VCaP (cell line): Measurements from ENCODE around the gene ANKDD1A.

Experiments used
- H3K27ac ChIP-seq: fragments of 450-650 bp; 2 replicates; pipeline ENCODE4 v1.5.1; 2017
- CTCF ChIP-seq: fragments of 450-650 bp; conservative IDR thresholded peaks from 2 replicates; pipeline ENCODE4 v1.5.1; 2017; ENCODE audit warnings: mild to moderate bottlenecking, moderate library complexity

ANKDD1A gene

GRCh38 chr15:64888336-64888735 lies 23.4 kb upstream of the ANKDD1A start:
- TF ChIP-seq CTCF = no peak
- no peak overlapping the region for H3K27ac ChIP-seq

GRCh38 chr15:64891561-64891960 lies 20.1 kb upstream of the ANKDD1A start:
- TF ChIP-seq CTCF = no peak

GRCh38 chr15:64892847-64893403 lies 18.8 kb upstream of the ANKDD1A start:
- no peak overlapping the region for H3K27ac ChIP-seq
- no peak for TF ChIP-seq CTCF

More at GRCh38 chr15:64891561-64891960, 20.1 kb upstream of the ANKDD1A start:
- H3K27ac ChIP-seq = no peak overlapping the region

- no peak overlapping the region for H3K27ac ChIP-seq
- no peak for TF ChIP-seq CTCF
These were observed 18.0 kb upstream of the ANKDD1A start for GRCh38 chr15:64893481-64894394.

GRCh38 chr15:64894395-64895056 lies 17.2 kb upstream of the ANKDD1A start:
- no peak for TF ChIP-seq CTCF

GRCh38 chr15:64895285-64896065 lies 16.2 kb upstream of the ANKDD1A start:
- no peak overlapping the region for H3K27ac ChIP-seq
- TF ChIP-seq CTCF = no peak

More at GRCh38 chr15:64894395-64895056, 17.2 kb upstream of the ANKDD1A start:
- no peak overlapping the region for H3K27ac ChIP-seq
